WTC11 (cell line): ENCODE results near the gene LARP4B. TPM values are rescaled to one million over a fixed set of nuclear protein-coding genes. Genes with fewer than 3 reads are reported as not detected.

Source experiments
- ATAC-seq: fragments of 200-7000 bp; cut with Tn5 transposase; 2 replicates; pipeline ENCODE4 v1.10.0; 2021; ENCODE audit warnings: mild to moderate bottlenecking, moderate library complexity
- CTCF ChIA-PET: fragments of 300-600 bp; sonication (Branson Sonifier 250); formaldehyde crosslinking; loops from one replicate; lab custom pipeline; 2021; ENCODE audit warnings: antibody characterized with exemption; lab: Charles Lee
- POLR2A ChIA-PET: fragments of 350-600 bp; sonication (Branson Sonifier 250); formaldehyde crosslinking; loops from one replicate; lab custom pipeline; 2021; ENCODE audit warnings: antibody characterized with exemption; lab: Charles Lee
- DNase-seq: peaks from one replicate; pipeline ENCODE4 v3.0.0; 2021; ENCODE audit warnings: low spot score
- H3K27ac Mint-ChIP-seq: 2 replicates; pipeline ENCODE4 v1.8.0; 2021; ENCODE audit warnings: mixed read lengths
- H3K27me3 Mint-ChIP-seq: 2 replicates; pipeline ENCODE4 v1.8.0; 2021; ENCODE audit warnings: low read depth, mild to moderate bottlenecking, moderate library complexity, mixed read lengths
- H3K36me3 Mint-ChIP-seq: 2 replicates; pipeline ENCODE4 v1.8.0; 2021; ENCODE audit warnings: mixed read lengths
- H3K4me1 Mint-ChIP-seq: 2 replicates; pipeline ENCODE4 v1.8.0; 2022; ENCODE audit warnings: mixed read lengths
- H3K4me3 Mint-ChIP-seq: 2 replicates; pipeline ENCODE4 v1.8.0; 2021; ENCODE audit warnings: mild to moderate bottlenecking, moderate library complexity, mixed read lengths
- H3K9me3 Mint-ChIP-seq: 2 replicates; pipeline ENCODE4 v1.8.0; 2021; ENCODE audit warnings: mixed read lengths
- FOXP4 ChIP-seq: sonication (generic); formaldehyde crosslinking; IDR thresholded peaks from 2 replicates; pipeline ENCODE4 v1.8.0; 2022; ENCODE audit warnings: mild to moderate bottlenecking, missing genetic modification reagents
- GTF2I ChIP-seq: fragments of 250-450 bp; sonication (Bioruptor Pico); conservative IDR thresholded peaks from 2 replicates; pipeline ENCODE4 v1.4.0; 2021; ENCODE audit warnings: mild to moderate bottlenecking
- KAT7 ChIP-seq: sonication (generic); formaldehyde crosslinking; IDR thresholded peaks from 2 replicates; pipeline ENCODE4 v1.8.1; 2023; ENCODE audit warnings: missing genetic modification reagents, mild to moderate bottlenecking, borderline replicate concordance
- MAX ChIP-seq: sonication (generic); formaldehyde crosslinking; IDR thresholded peaks from 2 replicates; pipeline ENCODE4 v1.8.0; 2022; ENCODE audit warnings: mild to moderate bottlenecking, missing genetic modification reagents
- MYBL2 ChIP-seq: sonication (generic); formaldehyde crosslinking; IDR thresholded peaks from 2 replicates; pipeline ENCODE4 v1.8.1; 2023; ENCODE audit warnings: mild to moderate bottlenecking, moderate library complexity, missing genetic modification reagents
- NR1H2 ChIP-seq: sonication (generic); formaldehyde crosslinking; IDR thresholded peaks from 2 replicates; pipeline ENCODE4 v1.9.0; 2021; ENCODE audit warnings: mild to moderate bottlenecking, moderate library complexity, missing genetic modification reagents
- NR3C1 ChIP-seq: sonication (generic); formaldehyde crosslinking; conservative IDR thresholded peaks from 2 replicates; pipeline ENCODE4 v1.8.1; 2023; ENCODE audit warnings: low read depth, mild to moderate bottlenecking, missing genetic modification reagents
- OVOL2 ChIP-seq: fragments of 250-450 bp; sonication (Bioruptor Pico); IDR thresholded peaks from 2 replicates; pipeline ENCODE4 v1.9.0; 2021; ENCODE audit warnings: mild to moderate bottlenecking, borderline replicate concordance
- PREB ChIP-seq: sonication (generic); formaldehyde crosslinking; IDR thresholded peaks from 2 replicates; pipeline ENCODE4 v1.8.1; 2022; ENCODE audit warnings: mild to moderate bottlenecking, missing genetic modification reagents, moderate library complexity, borderline replicate concordance
- PRRX2 ChIP-seq: fragments of 250-450 bp; sonication (Bioruptor Pico); IDR thresholded peaks from 2 replicates; pipeline ENCODE4 v1.8.0; 2021; ENCODE audit warnings: mild to moderate bottlenecking
- RELA ChIP-seq: sonication (generic); formaldehyde crosslinking; IDR thresholded peaks from 2 replicates; pipeline ENCODE4 v1.8.1; 2022; ENCODE audit warnings: missing genetic modification reagents, mild to moderate bottlenecking, borderline replicate concordance
- RORB ChIP-seq: fragments of 250-450 bp; sonication (Bioruptor Pico); IDR thresholded peaks from 2 replicates; pipeline ENCODE4 v1.9.0; 2021; ENCODE audit warnings: mild to moderate bottlenecking
- SMAD3 ChIP-seq: sonication (generic); formaldehyde crosslinking; IDR thresholded peaks from 2 replicates; pipeline ENCODE4 v1.8.0; 2022; ENCODE audit warnings: missing genetic modification reagents, mild to moderate bottlenecking, borderline replicate concordance
- SMAD4 ChIP-seq: sonication (generic); formaldehyde crosslinking; IDR thresholded peaks from 2 replicates; pipeline ENCODE4 v1.8.0; 2022; ENCODE audit warnings: mild to moderate bottlenecking, missing genetic modification reagents
- TP53 ChIP-seq: sonication (generic); formaldehyde crosslinking; IDR thresholded peaks from 2 replicates; pipeline ENCODE4 v1.8.1; 2023; ENCODE audit warnings: mild to moderate bottlenecking, missing genetic modification reagents
- ZBTB21 ChIP-seq: sonication (generic); formaldehyde crosslinking; IDR thresholded peaks from 2 replicates; pipeline ENCODE4 v1.8.1; 2023; ENCODE audit warnings: mild to moderate bottlenecking, missing genetic modification reagents, borderline replicate concordance
- ZNF138 ChIP-seq: sonication (generic); formaldehyde crosslinking; conservative IDR thresholded peaks from 2 replicates; pipeline ENCODE4 v1.8.1; 2022; ENCODE audit warnings: mild to moderate bottlenecking, moderate library complexity, missing genetic modification reagents
- ZNF396 ChIP-seq: fragments of 250-450 bp; sonication (Bioruptor Pico); IDR thresholded peaks from 2 replicates; pipeline ENCODE4 v1.8.0; 2021; ENCODE audit warnings: mild to moderate bottlenecking, moderate library complexity, borderline replicate concordance
- ZNF416 ChIP-seq: fragments of 250-450 bp; sonication (Bioruptor Pico); IDR thresholded peaks from 2 replicates; pipeline ENCODE4 v1.9.0; 2021; ENCODE audit warnings: mild to moderate bottlenecking, inconsistent platforms
- total RNA-seq: library from RNA; stranded (reverse); gene quantifications from 3 replicates; pipeline ENCODE4 v1.2.3, GENCODE V29; 2021
- TF ChIP-seq, protein P1 (sequence below): fragments of 250-450 bp; sonication (Bioruptor Pico); IDR thresholded peaks from 2 replicates; pipeline ENCODE4 v1.9.0; 2021; ENCODE audit warnings: mild to moderate bottlenecking
- TF ChIP-seq, protein P2 (sequence below): sonication (generic); formaldehyde crosslinking; IDR thresholded peaks from 2 replicates; pipeline ENCODE4 v1.8.0; 2023; ENCODE audit warnings: mild to moderate bottlenecking, missing genetic modification reagents
- TF ChIP-seq, protein P3 (sequence below): sonication (generic); formaldehyde crosslinking; conservative IDR thresholded peaks from 2 replicates; pipeline ENCODE4 v1.8.1; 2023; ENCODE audit warnings: mild to moderate bottlenecking, low read depth, missing genetic modification reagents, moderate library complexity

LARP4B gene
- total RNA-seq, 1 experiment from 2014 or later = 87.1 TPM

GRCh38 chr10:814536-815302 is 116.8 kb downstream of the LARP4B start:
- H3K4me3 Mint-ChIP-seq = no peak overlapping the region
- no peak overlapping the region for H3K27ac Mint-ChIP-seq
- TF ChIP-seq ZNF416 (CRISPR knock-in tag) = no peak
- no peak for TF ChIP-seq OVOL2 (CRISPR knock-in tag)
- TF ChIP-seq ZNF396 (CRISPR knock-in tag) = no peak
- TF ChIP-seq NR1H2 (CRISPR knock-in tag) = no peak
- CTCF ChIA-PET = interaction anchor here (1.1 to 2.1 kb wide), 3 partner anchors 8 to 234 kb away, joined by 3 to 9 read pairs (median 5); partner anchors contain the start of gene IDI1
- ATAC-seq (no peak), DNase-seq (no peak)
- H3K27me3 Mint-ChIP-seq = no peaks in the 10 kb centered on the region
- no peaks in the 10 kb centered on the region for H3K4me1 Mint-ChIP-seq
- H3K9me3 Mint-ChIP-seq = no peaks in the 10 kb centered on the region
- POLR2A ChIA-PET = no interaction called here
- H3K36me3 Mint-ChIP-seq = peaks cover 71% of the 10 kb centered on the region

DNA sequence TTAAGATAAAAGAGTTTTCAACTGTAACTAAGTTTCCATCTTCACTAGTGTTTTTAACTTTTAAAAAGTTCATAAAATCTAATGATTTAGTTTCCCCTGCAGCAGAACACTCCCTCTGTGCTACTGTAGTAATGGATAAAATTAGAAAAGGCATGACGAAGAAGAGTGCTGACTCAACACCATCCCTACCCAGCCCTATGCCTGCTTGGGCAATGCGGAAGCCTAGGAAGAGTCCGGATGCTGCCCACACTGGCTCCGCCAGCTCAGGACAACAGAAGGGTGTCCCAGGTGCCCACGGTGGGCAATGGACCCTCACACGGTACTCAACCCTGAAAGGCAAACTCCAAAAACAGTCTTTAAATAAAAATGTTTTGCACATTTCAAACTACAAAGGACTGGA is 118.2 kb downstream of the LARP4B start:
- CTCF ChIA-PET = no interaction called here
- POLR2A ChIA-PET = no interaction called here
- H3K9me3 Mint-ChIP-seq = no peaks in the 10 kb centered on the region

GRCh38 chr10:812787-813186 is 118.7 kb downstream of the LARP4B start:
- no peak overlapping the region for H3K4me3 Mint-ChIP-seq
- ChIA-PET CTCF (interaction anchor here (0.6 kb wide), 1 partner anchor 312 kb away, joined by 3 read pairs; no protein-coding TSS in a partner anchor), POLR2A (no interaction called here)
- H3K27ac Mint-ChIP-seq = peak overlapping the region; percentile 26; the same call in 1 of the 2 replicates
- DNase-seq = no peak
- H3K4me1 Mint-ChIP-seq = no peaks in the 10 kb centered on the region
- H3K9me3 Mint-ChIP-seq = no peaks in the 10 kb centered on the region
- no peaks in the 10 kb centered on the region; the same call in 1 of the 2 replicates for H3K27me3 Mint-ChIP-seq
- peaks cover 72% of the 10 kb centered on the region for H3K36me3 Mint-ChIP-seq
- no peak for ATAC-seq
- TF ChIP-seq KAT7 (CRISPR knock-in tag) (no peak), ZBTB21 (no peak), TP53 (CRISPR knock-in tag) (no peak), ZNF138 (CRISPR knock-in tag) (no peak), OVOL2 (CRISPR knock-in tag) (no peak), MYBL2 (no peak), FOXP4 (no peak), NR3C1 (CRISPR knock-in tag) (no peak), SMAD4 (CRISPR knock-in tag) (no peak), RELA (CRISPR knock-in tag) (no peak)
- TF ChIP-seq, protein P1, sequence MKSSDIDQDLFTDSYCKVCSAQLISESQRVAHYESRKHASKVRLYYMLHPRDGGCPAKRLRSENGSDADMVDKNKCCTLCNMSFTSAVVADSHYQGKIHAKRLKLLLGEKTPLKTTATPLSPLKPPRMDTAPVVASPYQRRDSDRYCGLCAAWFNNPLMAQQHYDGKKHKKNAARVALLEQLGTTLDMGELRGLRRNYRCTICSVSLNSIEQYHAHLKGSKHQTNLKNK (CRISPR knock-in tag) = no peak
- TF ChIP-seq, protein P2, sequence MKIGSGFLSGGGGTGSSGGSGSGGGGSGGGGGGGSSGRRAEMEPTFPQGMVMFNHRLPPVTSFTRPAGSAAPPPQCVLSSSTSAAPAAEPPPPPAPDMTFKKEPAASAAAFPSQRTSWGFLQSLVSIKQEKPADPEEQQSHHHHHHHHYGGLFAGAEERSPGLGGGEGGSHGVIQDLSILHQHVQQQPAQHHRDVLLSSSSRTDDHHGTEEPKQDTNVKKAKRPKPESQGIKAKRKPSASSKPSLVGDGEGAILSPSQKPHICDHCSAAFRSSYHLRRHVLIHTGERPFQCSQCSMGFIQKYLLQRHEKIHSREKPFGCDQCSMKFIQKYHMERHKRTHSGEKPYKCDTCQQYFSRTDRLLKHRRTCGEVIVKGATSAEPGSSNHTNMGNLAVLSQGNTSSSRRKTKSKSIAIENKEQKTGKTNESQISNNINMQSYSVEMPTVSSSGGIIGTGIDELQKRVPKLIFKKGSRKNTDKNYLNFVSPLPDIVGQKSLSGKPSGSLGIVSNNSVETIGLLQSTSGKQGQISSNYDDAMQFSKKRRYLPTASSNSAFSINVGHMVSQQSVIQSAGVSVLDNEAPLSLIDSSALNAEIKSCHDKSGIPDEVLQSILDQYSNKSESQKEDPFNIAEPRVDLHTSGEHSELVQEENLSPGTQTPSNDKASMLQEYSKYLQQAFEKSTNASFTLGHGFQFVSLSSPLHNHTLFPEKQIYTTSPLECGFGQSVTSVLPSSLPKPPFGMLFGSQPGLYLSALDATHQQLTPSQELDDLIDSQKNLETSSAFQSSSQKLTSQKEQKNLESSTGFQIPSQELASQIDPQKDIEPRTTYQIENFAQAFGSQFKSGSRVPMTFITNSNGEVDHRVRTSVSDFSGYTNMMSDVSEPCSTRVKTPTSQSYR (CRISPR knock-in tag) = no peak

More for the DNA sequence above, 118.2 kb downstream of the LARP4B start:
- TF ChIP-seq MAX (no peak), SMAD3 (CRISPR knock-in tag) (no peak), GTF2I (CRISPR knock-in tag) (no peak), RORB (CRISPR knock-in tag) (no peak), PRRX2 (CRISPR knock-in tag) (no peak), PREB (CRISPR knock-in tag) (no peak)
- TF ChIP-seq, protein P3, sequence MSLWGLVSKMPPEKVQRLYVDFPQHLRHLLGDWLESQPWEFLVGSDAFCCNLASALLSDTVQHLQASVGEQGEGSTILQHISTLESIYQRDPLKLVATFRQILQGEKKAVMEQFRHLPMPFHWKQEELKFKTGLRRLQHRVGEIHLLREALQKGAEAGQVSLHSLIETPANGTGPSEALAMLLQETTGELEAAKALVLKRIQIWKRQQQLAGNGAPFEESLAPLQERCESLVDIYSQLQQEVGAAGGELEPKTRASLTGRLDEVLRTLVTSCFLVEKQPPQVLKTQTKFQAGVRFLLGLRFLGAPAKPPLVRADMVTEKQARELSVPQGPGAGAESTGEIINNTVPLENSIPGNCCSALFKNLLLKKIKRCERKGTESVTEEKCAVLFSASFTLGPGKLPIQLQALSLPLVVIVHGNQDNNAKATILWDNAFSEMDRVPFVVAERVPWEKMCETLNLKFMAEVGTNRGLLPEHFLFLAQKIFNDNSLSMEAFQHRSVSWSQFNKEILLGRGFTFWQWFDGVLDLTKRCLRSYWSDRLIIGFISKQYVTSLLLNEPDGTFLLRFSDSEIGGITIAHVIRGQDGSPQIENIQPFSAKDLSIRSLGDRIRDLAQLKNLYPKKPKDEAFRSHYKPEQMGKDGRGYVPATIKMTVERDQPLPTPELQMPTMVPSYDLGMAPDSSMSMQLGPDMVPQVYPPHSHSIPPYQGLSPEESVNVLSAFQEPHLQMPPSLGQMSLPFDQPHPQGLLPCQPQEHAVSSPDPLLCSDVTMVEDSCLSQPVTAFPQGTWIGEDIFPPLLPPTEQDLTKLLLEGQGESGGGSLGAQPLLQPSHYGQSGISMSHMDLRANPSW (CRISPR knock-in tag) = no peak
- Mint-ChIP-seq H3K4me1 (no peaks in the 10 kb centered on the region), H3K27ac (peak overlapping the region; percentile 26; the same call in 1 of the 2 replicates), H3K4me3 (no peak overlapping the region), H3K36me3 (peaks cover 72% of the 10 kb centered on the region), H3K27me3 (no peaks in the 10 kb centered on the region; the same call in 1 of the 2 replicates)
- ATAC-seq = no peak
- no peak for DNase-seq
